Epithelial cell of prostate (primary cell): Measurements from ENCODE around the gene DNAJC12.
"Not testable (repeated sequence)": the region's sequence is repeated elsewhere in the genome, so short reads cannot be mapped to it uniquely, and the experiment has no call there.

Experiments used
- DNase-seq: peaks from one replicate; pipeline ENCODE4 v3.0.0-alpha.2; 2011; ENCODE audit warnings: low read depth, low spot score
- H3K27ac ChIP-seq: fragments of 450-650 bp; 2 replicates; pipeline ENCODE4 v1.5.1; 2017; ENCODE audit warnings: mild to moderate bottlenecking

DNAJC12 gene

DNA sequence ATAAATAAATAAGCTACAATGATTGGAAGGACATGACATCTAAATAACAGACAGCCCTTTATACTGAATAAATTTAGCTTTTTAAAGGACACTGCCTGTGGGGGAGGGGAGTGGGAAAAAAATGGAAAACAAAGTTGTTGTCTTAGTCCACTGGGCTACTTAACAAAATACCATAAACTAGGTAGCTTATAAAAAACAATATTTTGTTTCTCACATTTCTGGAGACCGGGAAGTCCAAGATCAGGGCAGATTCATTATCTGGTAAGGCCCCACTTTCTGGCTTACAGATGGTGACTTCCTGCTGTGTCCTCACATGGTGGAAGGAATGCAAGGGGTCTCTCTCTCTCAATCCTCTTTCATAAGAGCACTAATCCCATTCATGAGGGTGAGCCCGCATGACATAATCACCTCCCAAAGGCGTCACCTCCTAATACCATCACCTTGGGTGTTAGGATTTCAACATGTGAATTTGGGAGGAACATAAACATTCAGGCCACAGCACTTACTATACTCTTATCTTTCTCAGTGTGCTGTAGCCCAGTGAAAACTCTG is 43.0 kb downstream of the DNAJC12 start:
- DNase-seq: no peak
- H3K27ac ChIP-seq: no peak overlapping the region

DNA sequence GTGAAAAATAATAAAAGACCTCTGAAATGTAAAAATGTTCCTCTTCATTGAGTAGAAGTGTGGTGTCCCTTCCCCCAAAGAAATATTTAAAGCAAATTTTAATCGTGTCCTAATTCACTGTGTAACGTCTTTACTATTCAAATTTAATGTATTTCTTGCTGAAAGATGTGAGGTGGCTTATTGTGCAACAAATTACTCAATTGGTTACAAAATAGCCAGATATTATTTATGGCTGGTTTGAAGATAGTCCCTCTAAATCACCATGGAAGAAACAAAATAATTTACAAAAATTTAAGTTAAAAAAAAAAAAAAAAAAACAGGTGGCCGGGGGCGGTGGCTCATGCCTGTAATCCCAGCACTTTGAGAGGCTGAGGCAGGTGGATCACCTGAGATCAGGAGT is 43.7 kb downstream of the DNAJC12 start:
- no peak for DNase-seq
- no peak overlapping the region for H3K27ac ChIP-seq

DNA sequence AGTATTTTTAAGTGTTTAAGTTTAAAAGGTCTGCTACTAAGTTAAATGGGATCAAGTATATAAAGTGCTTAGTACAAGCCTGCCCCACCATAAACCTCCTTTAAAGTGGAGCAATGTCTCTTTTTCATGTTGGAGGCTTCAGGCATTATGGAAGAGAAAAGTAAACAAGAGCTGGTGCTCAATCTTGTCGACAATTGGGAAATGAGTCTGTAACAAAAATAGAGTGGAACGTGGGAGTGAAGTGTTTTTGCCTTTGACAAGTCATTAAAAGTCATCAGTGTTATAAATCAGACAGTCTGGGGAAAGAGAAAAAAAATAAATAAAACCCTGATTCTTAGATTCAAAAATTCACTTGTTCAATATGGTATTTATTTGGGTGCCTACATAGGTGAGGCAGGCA is 44.7 kb downstream of the DNAJC12 start:
- DNase-seq: no peak
- no peak overlapping the region for H3K27ac ChIP-seq

DNA sequence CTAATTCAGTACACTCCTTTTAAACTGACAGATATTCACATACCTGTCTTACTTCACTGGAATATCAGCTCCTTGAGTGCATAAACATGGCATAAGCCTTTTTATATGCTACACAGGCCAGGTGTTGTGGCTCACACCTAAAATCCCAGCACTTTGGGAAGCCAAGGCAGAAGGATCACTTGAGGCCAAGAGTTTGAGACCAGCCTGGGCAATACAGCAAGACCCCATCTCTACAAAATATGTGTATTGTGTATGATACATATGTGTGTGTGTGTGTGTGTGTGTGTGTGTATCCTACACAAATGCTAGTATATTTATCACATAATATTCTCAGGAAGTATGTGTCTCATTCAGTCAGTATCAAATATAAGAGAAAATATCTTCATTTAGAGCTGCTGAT is 45.3 kb downstream of the DNAJC12 start:
- H3K27ac ChIP-seq: no peak overlapping the region
- DNase-seq: no peak

DNA sequence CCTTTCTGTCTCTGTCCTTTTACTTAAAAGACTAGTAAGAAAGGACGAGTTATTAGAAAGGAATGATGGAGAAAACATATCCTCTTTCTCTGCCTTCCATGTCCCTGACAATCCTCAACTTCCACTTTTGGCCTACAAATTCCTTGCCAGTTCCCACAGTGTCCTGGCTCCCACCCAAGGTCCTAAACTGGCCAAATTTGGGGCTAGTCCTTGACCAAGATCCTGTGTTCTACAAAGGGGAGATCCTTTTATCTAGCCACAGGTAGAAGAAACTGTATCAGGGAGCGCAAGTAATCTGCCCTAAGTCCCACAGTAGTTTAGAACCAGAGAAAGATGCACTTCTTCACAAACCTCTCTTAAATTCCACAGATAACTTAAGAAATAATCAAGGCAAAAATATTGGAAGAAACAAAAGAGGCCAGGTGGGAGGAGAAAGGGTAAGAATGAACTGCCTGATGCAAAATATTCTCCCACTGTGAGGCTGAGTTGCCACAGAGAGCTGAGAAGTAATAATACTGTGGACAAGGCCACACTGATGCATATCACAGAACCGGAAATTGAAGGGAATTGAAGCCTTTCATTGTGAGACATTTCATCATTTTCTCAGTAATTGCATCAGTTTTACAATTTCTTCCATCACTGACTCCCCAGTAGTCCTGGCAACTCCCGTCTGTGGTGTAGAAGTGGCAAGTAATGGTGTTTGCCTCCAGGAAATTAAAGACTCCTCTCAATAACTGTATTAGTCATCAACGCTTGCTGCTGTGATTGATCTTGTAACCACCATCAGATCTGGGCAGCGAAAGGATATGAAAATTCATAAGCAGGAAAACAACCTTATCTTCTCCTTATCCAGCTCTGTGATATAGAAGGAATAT is 47.2 kb downstream of the DNAJC12 start:
- DNase-seq: no peak

DNA sequence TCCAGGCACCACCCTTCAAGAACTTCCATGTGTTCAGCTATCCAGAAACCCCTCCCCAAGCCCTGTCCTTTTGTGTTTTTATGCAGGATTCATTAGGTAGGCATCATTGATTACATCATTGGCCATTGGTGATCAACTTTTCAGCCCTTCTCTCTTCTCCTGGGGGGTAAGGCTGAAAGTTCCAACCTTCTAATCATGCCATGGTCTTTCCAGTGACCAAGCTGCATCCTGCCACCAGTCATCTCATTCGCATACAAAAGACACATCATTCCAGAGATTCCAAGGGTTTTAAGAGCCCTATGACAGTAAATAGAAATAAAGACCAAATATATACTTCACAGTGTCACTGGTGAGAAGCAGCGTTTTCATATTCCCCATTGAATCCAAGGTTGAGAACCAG is 48.2 kb downstream of the DNAJC12 start:
- H3K27ac ChIP-seq: no peak overlapping the region
- DNase-seq: no peak

More for the DNA sequence above, 47.2 kb downstream of the DNAJC12 start:
- peak overlapping the region; percentile 49 for H3K27ac ChIP-seq

DNA sequence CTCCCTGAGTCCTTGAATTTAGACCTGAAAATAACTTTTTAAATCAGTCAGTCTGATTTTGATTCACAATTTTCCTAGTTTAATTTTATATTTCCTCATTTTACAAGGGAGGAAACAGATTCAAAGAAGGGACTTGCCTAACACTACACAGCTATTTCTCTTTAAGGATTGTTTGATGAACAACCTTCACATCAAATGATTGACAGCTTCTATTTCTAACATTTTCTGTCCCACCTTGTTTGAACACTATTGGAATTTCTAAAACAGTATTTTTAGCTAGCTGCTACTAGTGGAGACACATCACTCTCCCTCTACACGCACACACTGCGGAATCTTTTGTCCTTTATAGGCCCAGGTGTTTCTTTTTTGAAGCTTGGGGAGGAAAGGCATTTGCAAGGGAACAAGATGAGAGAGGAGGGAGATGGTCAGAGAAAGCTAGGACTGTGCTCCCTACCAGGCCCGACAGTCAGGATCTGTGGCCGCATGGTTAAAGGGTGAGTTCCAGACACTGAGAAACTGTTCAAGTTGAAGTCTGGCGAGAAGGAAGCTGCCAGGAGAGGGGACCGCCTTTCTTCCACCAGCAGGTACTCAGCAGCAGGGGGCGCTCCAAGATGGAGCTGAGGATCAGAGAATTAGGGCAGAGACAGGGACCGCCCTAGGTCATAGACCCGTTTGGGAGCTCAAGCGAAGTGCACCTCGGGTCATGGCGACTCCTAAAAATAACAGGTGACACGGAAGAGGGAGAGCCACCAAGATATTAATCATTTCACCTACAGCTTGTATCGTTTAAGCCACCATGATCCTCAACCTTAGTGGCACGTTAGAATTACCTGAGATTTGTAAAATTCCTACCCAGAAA is 49.7 kb downstream of the DNAJC12 start:
- H3K27ac ChIP-seq: no peak overlapping the region
- DNase-seq: no peak

DNA sequence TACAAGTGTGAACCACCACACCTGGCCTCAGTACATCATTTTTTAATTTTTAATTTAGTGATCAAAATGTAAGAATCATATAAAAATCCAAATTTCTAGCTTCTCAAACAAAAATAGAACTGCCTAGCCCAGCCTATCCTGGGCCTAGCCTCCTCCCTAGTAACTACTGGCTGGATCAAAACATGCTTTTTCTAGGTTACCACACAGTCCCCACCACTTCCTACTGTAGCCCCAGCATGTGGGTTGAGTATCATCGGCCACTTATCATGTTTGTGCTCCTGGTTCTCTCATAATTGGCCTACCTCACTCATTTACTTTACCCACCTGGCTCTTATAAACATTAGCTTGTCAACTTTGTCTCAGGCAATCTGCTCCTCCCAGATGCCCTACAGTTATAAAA is 52.9 kb downstream of the DNAJC12 start:
- no peak for DNase-seq

DNA sequence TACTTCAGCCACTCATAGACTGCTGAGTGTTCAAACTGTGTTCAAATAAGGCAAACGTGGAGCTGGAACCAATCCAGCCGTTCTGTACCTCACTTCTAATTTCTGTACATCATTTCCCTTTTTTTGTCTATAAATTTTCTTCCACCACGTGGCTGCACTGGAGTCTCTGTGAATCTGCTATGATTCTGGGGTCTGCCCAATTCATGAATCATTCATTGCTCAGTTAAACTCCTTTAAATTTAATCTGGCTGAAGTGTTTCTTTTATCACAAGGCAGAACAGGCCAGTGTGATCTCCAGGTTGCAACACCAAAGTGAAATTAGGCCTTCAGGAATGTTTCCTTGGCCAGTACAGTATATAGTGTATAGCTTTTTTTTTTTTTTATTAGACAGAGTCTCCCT is 53.5 kb downstream of the DNAJC12 start:
- no peak overlapping the region for H3K27ac ChIP-seq
- no peak for DNase-seq

More for the DNA sequence above, 52.9 kb downstream of the DNAJC12 start:
- no peak overlapping the region for H3K27ac ChIP-seq

DNA sequence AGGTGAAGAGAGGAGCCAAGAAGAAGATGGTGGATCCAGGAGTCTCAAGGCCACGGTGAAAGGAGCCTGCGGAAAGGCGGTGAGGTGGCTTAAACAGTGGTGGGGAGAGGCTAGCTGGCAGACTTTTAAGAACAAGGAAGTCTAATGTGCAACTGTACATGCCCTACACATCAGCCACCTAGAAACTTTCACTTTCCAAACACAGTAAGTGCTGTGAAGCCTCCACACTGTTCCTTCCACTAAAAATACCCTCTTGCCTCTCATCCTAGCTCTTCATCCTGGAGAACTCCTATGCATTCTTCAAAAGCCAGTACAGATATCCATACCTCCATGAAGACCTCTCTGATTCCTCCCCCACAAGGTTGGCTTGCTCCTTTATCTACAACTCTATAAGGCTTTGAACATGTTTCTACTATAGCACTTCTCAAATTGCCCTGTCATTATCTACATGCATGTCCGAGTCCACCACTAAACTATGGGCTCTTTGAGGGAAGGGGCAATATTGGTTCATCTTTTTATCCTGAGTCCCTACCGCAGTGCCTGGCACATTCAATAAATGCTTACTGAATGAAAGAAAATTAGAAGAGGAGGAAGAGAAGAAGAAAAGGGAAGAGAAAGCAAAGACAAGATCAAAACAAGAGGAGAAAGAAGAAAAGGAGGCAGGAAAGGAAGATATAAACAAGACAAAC is 54.2 kb downstream of the DNAJC12 start:
- no peak overlapping the region for H3K27ac ChIP-seq
- no peak for DNase-seq

DNA sequence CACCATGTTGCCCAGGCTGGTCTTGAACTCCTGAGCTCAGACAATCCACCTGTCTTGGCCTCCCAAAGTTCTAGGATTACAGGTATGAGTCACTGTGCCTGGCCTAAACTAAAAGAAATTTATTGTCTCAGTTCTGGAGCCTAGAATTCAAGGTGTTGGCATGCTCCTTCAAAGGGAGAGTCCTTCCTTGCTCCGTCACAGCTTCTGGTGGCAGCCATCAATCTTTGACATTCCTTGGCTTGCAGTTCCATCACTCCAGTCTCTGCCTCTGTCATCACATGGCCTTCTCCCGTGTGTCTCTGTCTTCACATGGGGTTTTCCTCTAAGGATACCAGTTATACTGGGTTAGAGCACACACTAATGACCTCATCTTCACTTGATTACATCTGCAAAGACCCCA is 55.5 kb downstream of the DNAJC12 start:
- H3K27ac ChIP-seq: no peak overlapping the region
- DNase-seq: no peak

DNA sequence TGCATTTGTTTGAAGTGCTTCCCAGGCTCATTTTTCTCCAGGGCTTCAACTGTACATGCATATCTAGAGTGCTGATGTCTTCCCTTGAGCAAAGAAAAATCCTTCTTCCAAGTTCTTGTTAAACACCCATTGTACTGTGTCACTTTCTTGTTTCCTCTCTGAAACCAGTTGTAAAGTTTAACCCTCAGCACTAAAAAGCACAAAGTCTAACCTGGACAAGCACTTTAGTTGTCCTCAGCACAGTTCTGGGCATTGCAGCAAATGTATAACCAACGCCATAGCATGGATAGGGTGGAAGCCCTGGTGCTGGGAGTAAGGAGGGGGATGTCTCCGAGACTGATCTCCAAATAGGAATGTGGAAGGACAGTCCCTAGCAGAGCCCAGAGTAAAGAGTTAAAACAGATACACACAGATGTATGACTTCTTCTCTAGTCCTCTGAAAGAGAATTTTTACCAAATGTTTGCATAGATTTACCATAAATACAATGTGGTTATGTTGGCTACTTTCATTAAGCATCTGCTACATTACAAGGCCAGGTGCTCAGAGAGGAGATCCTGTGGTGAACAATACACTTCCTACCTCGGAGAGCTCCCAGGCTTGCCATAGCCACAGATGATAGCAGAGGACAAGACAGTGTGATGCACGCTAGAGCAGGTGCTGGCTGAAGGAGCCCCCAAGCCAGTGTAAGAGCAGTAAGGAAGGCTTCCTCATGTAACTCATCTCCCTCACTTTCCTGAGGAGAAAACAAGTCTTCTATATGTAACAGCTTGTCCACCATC is 57.0 kb downstream of the DNAJC12 start:
- no peak for DNase-seq
- H3K27ac ChIP-seq: no peak overlapping the region

DNA sequence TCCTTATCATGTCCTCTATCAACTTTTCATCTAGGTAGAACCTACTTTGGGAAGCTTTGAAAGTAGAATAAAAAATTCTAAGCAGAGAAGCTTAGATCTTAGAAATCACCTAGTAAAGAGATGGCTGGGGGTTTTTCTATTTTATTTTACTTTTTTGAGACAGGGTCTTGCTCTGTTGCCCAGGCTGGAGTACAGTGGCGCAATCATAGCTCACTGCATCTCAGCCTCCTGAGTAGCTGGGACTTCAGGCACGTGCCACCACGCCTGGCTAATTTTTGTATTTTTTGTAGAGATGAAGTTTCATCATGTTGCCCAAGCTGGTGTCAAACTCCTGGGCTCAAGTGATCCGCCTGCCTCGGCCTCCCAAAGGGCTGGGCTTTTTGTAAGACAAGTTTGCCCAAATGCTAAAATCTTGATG is 57.8 kb downstream of the DNAJC12 start:
- not testable (repeated sequence) for H3K27ac ChIP-seq, DNase-seq

DNA sequence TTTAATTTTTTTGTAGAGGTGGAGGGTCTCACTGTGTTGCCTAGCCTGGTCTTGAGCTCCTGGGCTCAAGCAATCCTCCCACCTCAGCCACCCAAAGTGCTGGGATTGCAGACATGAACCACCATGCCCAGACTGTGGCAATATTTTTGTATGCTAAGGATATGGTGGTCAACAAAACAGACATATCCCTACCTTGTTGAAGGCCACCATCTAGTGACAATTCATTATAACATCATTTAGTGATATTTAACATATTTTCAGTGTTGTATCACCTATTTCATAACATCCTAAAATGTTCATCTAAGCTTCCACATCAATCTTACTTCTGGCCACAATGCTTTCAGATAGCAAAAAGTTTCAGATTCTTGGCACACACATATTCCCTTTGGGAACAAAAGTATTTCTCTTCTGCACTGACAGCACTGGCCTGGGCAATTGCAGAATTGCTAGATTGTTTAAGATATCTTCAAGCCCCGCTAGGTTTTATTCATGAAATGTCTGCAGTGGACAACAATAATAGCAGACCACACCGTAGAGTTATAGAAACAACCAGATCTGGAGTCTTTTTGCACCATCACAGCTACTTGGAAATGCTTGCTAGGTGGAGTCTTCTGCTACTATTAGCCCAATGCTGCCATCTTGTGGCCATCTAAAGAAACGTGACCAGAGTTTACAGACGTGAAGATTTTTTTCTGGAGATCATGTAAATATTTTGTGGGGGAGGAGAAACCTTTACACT is 58.4 kb downstream of the DNAJC12 start:
- H3K27ac ChIP-seq: no peak overlapping the region
- no peak for DNase-seq

DNA sequence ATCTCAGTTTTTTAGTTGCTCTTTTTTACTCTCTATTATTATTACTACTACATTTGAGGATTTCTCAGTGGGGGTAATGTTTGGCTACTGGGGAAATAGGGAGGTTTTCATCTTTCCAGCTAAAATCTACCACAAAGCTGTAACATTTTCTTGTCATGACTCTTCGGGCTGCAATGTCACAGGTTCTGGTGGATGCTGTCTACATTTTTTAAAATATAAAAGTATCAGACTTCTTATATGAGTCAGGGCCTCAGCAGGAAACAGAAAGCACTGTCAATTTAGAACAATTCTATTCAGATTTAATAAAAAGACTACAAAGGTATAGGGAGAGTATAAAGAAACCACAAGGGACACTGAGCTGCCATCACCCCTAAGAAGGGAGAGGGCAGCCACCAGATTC is 61.6 kb downstream of the DNAJC12 start:
- no peak overlapping the region for H3K27ac ChIP-seq
- no peak for DNase-seq

DNA sequence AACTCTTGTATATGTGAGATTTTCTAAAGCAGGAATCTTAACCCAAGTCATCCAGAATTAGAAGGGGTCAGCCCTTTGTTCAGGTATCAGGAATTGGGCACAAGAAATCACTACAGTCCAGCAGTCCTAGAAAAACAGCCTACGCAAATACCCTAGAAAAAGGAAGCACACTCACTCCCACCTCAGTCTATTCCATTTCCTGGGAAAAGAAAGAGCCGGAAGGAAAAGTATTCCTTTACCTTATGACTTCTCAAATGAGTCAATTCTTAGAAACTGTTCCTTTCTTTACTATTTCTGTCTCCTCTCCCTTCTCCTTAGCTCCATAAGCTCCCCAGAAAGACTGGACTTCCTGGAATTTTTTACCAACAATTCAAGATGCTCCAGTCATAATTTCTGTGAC is 62.7 kb downstream of the DNAJC12 start:
- no peak for DNase-seq
- H3K27ac ChIP-seq: no peak overlapping the region

DNA sequence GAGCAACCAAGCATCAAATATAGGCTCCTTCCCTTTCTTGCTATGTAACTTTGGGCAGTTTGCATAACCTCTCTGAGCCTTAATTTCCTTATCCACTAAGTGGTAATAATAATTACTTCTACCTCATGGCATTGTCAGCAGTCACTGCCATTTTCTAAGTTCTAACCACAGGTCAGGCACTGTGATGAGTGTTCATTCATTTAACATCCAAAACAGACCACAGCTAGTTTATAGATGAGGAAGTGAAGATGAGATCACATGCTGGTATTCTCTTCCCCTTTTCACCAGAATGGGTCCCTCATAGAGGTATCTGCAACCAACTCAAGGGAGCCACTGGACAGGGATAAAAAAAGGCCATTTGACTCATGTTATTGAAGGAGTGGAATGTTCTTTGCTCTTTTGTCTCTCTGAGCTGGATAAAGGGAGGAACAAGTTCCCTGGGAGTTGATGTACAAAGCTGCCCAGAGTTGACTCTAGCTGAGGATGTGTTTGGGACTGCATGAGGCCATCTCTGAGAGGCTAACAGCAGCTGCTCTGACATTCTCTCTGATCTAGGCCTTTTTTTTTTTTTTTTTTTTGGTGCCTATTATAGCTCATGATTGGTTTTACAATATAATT is 65.0 kb downstream of the DNAJC12 start:
- H3K27ac ChIP-seq: no peak overlapping the region
- no peak for DNase-seq

DNA sequence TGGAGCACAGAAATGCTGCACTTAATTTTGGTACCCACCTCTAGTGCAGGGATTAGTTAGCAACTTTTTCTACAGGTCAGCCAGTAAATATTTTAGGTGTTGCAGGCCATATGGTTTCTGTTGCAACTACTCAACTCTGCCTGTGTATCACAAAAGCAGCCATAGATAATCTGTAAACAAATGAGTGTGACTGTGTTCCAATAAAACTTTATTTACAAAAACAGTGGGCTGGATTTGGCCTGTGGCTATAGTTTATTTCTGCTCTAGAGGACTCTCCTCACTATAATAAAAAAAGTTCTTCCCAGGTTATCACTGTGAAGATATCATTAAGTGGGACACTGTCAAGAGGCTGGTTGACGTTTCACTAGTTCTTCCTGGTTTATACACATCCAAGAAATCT is 65.8 kb downstream of the DNAJC12 start:
- H3K27ac ChIP-seq: no peak overlapping the region
- no peak for DNase-seq

DNA sequence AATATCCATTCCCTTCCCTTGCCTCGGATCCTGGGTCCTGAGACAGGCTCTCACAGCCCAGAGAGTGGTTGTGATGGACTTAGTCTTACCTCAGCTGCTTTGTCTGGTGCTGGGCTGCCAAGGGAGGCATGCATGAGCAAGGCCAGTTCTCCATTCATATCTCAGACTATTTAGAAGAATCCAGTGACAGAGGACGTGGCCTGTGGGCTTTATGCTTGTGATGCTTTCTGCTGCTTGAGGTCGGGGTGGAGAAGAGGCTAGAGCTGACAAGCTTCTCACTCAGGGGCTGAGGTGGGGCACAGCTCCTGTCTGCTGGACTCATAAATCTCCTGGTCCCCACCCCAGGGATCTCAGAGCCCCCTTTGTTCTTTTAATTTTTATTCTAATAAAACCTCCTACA is 66.8 kb downstream of the DNAJC12 start:
- H3K27ac ChIP-seq: no peak overlapping the region
- no peak for DNase-seq
